ENCODE measurements around the gene STRA6. TPM values are rescaled to one million over a fixed set of nuclear protein-coding genes. Genes with fewer than 3 reads are reported as not detected.

The STRA6 gene
- total RNA-seq, 3 donors from 2014 or later (not counting 1 experiment from before 2014, with no cell fraction given) = not detected

DNA sequence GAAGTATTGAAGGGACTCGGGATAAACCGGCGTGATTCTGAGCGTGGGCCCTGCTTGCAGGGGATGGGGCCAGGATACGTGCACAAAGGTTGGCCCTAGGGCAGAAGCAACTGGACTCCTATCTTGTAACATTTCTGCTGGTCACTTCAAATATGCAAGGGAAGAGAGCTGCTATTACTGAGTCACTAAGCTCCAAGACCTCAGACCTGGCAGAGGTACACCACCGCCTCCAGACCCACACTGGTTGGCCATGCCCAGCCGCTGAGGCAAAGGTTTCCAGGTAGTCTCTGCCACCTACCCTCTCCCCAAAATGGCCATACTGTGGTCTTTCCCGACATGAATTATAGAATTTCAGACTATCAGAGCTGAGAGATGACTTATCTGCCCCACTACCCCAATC, 13.4 kb upstream of the STRA6 start:
- H3K27ac Mint-ChIP-seq = no peak overlapping the region
- intact Hi-C loops (cut with micrococcal nuclease) = no loop called here
- DNase-seq (no peak), ATAC-seq (no peak)
- no peaks in the 10 kb centered on the region for H3K4me1 ChIP-seq (ENCODE audit: control insufficient read depth, insufficient read depth, low read length)
- no peak overlapping the region for H3K27ac ChIP-seq (ENCODE audit: low read length)
- H3K4me1 Mint-ChIP-seq = no peaks in the 10 kb centered on the region
- TF ChIP-seq, protein P1, sequence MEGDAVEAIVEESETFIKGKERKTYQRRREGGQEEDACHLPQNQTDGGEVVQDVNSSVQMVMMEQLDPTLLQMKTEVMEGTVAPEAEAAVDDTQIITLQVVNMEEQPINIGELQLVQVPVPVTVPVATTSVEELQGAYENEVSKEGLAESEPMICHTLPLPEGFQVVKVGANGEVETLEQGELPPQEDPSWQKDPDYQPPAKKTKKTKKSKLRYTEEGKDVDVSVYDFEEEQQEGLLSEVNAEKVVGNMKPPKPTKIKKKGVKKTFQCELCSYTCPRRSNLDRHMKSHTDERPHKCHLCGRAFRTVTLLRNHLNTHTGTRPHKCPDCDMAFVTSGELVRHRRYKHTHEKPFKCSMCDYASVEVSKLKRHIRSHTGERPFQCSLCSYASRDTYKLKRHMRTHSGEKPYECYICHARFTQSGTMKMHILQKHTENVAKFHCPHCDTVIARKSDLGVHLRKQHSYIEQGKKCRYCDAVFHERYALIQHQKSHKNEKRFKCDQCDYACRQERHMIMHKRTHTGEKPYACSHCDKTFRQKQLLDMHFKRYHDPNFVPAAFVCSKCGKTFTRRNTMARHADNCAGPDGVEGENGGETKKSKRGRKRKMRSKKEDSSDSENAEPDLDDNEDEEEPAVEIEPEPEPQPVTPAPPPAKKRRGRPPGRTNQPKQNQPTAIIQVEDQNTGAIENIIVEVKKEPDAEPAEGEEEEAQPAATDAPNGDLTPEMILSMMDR (IDR thresholded peaks at IDR 0.05) = no peak
- no peaks in the 10 kb centered on the region for H3K9me3 Mint-ChIP-seq
- H3K4me3 Mint-ChIP-seq = no peak overlapping the region
- no peak overlapping the region for H3K4me3 ChIP-seq (ENCODE audit: low read length)
- no peaks in the 10 kb centered on the region for H3K9me3 ChIP-seq (ENCODE audit: control insufficient read depth, insufficient read depth, low read length)
- H3K27me3 Mint-ChIP-seq (ENCODE audit: low read depth in 2 of 2) = peaks cover 6 to 9% of the 10 kb centered on the region in 2 donors
- no peaks in the 10 kb centered on the region for H3K27me3 ChIP-seq (ENCODE audit: control insufficient read depth, insufficient read depth, low read length)
- H3K36me3 ChIP-seq (ENCODE audit: control insufficient read depth, insufficient read depth, low read length) = no peaks in the 10 kb centered on the region
- no peaks in the 10 kb centered on the region for H3K36me3 Mint-ChIP-seq
- WGBS (ENCODE audit: insufficient coverage) = 94% methylated on average over 8 of the region's 8 CpGs

DNA sequence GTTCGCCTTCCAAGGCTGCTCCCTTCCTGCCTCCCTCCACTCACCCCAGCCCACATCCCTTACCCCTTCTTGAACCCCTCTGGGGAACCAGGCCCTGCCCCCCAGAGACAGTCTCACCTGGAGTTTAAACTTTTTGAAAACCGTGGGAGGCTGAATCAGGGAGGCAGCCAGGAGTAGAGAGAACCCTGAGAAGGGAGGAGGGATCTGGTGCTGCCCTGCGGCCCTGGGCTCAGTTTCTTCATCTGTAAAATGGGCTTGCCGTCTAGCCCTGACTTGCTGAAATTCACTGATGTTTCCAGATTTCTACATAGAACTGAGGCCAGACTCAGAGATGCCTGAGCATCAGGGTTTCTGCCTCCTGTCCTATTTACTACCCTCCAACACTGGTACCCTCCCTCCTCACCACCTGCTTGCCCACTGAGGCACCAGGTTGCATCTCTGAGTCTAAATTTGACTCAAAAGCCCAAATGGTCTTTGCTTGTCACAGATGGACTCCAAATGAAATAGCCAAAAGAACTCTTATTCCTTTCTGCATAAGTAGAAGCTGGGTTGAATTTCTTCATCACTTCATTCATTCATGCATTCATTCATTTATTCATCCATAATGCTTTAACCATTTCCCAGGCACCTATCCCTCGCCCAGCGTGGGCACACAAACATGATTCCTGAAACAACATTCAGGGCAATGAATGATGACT, 11.9 kb upstream of the STRA6 start:
- Histone ChIP-seq H3K9me3 (ENCODE audit: control insufficient read depth, insufficient read depth, low read length) (no peaks in the 10 kb centered on the region), H3K27ac (ENCODE audit: low read length) (no peak overlapping the region), H3K4me3 (ENCODE audit: low read length) (no peak overlapping the region), H3K4me1 (ENCODE audit: control insufficient read depth, insufficient read depth, low read length) (no peaks in the 10 kb centered on the region), H3K27me3 (ENCODE audit: control insufficient read depth, insufficient read depth, low read length) (no peaks in the 10 kb centered on the region), H3K36me3 (ENCODE audit: control insufficient read depth, insufficient read depth, low read length) (no peaks in the 10 kb centered on the region)
- no peak for ATAC-seq
- DNase-seq = no peak
- H3K9me3 Mint-ChIP-seq = no peaks in the 10 kb centered on the region
- intact Hi-C loops (cut with micrococcal nuclease) = no loop called here
- H3K36me3 Mint-ChIP-seq = no peaks in the 10 kb centered on the region
- TF ChIP-seq, protein P1 (IDR thresholded peaks at IDR 0.05) = no peak
- no peaks in the 10 kb centered on the region for H3K4me1 Mint-ChIP-seq
- 81% methylated on average over 6 of the region's 6 CpGs for WGBS (ENCODE audit: insufficient coverage)
- no peak overlapping the region for H3K27ac Mint-ChIP-seq
- H3K27me3 Mint-ChIP-seq (ENCODE audit: low read depth in 2 of 2) = peaks cover 0 to 8% of the 10 kb centered on the region in 2 donors
- H3K4me3 Mint-ChIP-seq = no peak overlapping the region

DNA sequence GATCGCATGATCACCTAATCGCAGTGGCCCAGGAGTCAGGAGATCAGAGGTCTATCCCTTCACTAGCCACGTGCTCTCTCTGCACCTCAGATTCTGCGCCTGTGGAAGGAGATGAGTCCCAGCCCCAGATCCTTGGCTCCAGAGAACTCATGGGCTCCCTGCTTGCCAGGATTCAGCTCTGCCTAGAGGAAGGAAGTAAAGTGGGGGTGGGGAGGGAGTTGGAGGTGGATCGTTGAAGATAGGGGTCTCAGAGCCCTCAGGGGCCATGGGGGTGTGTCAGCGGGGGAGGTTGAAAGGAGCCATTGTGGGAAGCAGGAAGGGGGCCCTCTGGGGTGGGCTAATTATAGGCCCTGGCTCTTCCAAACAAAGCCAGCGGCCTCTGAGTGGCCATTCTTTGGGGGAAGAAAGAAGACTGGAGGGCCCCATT, 11.3 kb upstream of the STRA6 start:
- Histone ChIP-seq H3K9me3 (ENCODE audit: control insufficient read depth, insufficient read depth, low read length) (no peaks in the 10 kb centered on the region), H3K27ac (ENCODE audit: low read length) (no peak overlapping the region), H3K36me3 (ENCODE audit: control insufficient read depth, insufficient read depth, low read length) (no peaks in the 10 kb centered on the region), H3K4me3 (ENCODE audit: low read length) (no peak overlapping the region), H3K4me1 (ENCODE audit: control insufficient read depth, insufficient read depth, low read length) (no peaks in the 10 kb centered on the region), H3K27me3 (ENCODE audit: control insufficient read depth, insufficient read depth, low read length) (no peaks in the 10 kb centered on the region)
- peaks cover 0 to 8% of the 10 kb centered on the region in 2 donors for H3K27me3 Mint-ChIP-seq (ENCODE audit: low read depth in 2 of 2)
- H3K27ac Mint-ChIP-seq = no peak overlapping the region
- DNase-seq (no peak), ATAC-seq (no peak)
- H3K4me3 Mint-ChIP-seq = no peak overlapping the region
- H3K36me3 Mint-ChIP-seq = no peaks in the 10 kb centered on the region
- intact Hi-C loops (cut with micrococcal nuclease) = no loop called here
- no peaks in the 10 kb centered on the region for H3K4me1 Mint-ChIP-seq
- no peaks in the 10 kb centered on the region for H3K9me3 Mint-ChIP-seq
- TF ChIP-seq, protein P1 (IDR thresholded peaks at IDR 0.05) = no peak
- WGBS (ENCODE audit: insufficient coverage) = 71% methylated on average over 7 of the region's 7 CpGs

DNA sequence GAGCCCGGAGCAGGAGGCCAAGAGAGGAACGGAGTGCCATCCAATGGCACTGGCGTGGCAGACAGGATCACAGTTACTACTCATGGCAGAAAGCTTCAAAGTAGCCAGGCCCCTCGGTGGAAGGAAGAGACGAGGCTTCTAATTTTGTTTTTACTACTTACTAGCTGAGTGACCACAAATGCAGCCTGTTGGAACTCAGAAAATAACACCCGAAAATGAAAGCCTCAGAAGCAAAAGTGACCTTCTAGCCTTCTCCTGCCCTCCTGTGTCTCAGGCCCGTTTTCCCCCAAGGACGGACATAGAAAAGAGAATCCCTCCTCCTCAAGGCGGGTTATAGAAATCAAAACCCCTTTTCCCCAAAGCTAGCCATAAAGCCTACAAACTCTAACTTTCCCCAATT, 9.9 kb upstream of the STRA6 start:
- H3K27ac Mint-ChIP-seq = no peak overlapping the region
- ATAC-seq = no peak
- 75% methylated on average over 9 of the region's 9 CpGs for WGBS (ENCODE audit: insufficient coverage)
- no peak for DNase-seq
- H3K9me3 Mint-ChIP-seq = no peaks in the 10 kb centered on the region
- intact Hi-C loops (cut with micrococcal nuclease) = no loop called here
- H3K27me3 ChIP-seq (ENCODE audit: control insufficient read depth, insufficient read depth, low read length) = no peaks in the 10 kb centered on the region
- no peaks in the 10 kb centered on the region for H3K4me1 Mint-ChIP-seq
- H3K27ac ChIP-seq (ENCODE audit: low read length) = no peak overlapping the region
- no peaks in the 10 kb centered on the region for H3K36me3 Mint-ChIP-seq
- no peaks in the 10 kb centered on the region for H3K9me3 ChIP-seq (ENCODE audit: control insufficient read depth, insufficient read depth, low read length)
- H3K36me3 ChIP-seq (ENCODE audit: control insufficient read depth, insufficient read depth, low read length) = no peaks in the 10 kb centered on the region
- H3K27me3 Mint-ChIP-seq (ENCODE audit: low read depth in 2 of 2) = peaks cover 3 to 8% of the 10 kb centered on the region in 2 donors
- no peaks in the 10 kb centered on the region for H3K4me1 ChIP-seq (ENCODE audit: control insufficient read depth, insufficient read depth, low read length)
- TF ChIP-seq, protein P1 (IDR thresholded peaks at IDR 0.05) = no peak
- no peak overlapping the region for H3K4me3 Mint-ChIP-seq
- H3K4me3 ChIP-seq (ENCODE audit: low read length) = no peak overlapping the region
